ENCODE measurements around the gene SFT2D3. TPM values are rescaled to one million over a fixed set of nuclear protein-coding genes. Genes with fewer than 3 reads are reported as not detected.

The SFT2D3 gene
- total RNA-seq, 1 experiment from 2014 or later = 5.6 TPM

- no peaks in the 10 kb centered on the region for H3K9me3 ChIP-seq (ENCODE audit: control insufficient read depth, insufficient read depth, low read depth, low read length)
- H3K4me1 ChIP-seq (ENCODE audit: control insufficient read depth, insufficient read depth, low read length) = no peaks in the 10 kb centered on the region
- ATAC-seq (no peak), DNase-seq (ENCODE audit: low read depth, low spot score) (no peak)
- peaks cover 11% of the 10 kb centered on the region for H3K36me3 ChIP-seq (ENCODE audit: control insufficient read depth, insufficient read depth, low read length)
- H3K27ac ChIP-seq (ENCODE audit: low read length) = no peak overlapping the region
- BruUV-seq (replicated peaks) = no TSS peak
- in situ Hi-C loops (cut with HindIII; ENCODE audit: low pct_unique_long_range_greater_than_20kb, low sequenced_read_pairs) (no loop called here), intact Hi-C loops (cut with micrococcal nuclease; ENCODE audit: unreplicated experiment) (no loop called here)
- no peaks in the 10 kb centered on the region for H3K27me3 ChIP-seq (ENCODE audit: control insufficient read depth, insufficient read depth, low read length)
- no peak overlapping the region for H3K4me3 ChIP-seq (ENCODE audit: low read depth in 2 of 2, low read length in 2 of 2)
- TF ChIP-seq TCF7L2 (IDR thresholded peaks at IDR 0.05; ENCODE audit: low read depth, low read length) (no peak), SIN3A (IDR thresholded peaks at IDR 0.05; ENCODE audit: borderline replicate concordance, insufficient read depth, low read depth, low read length) (no peak), POLR2AphosphoS5 (IDR thresholded peaks at IDR 0.05; ENCODE audit: low read depth, low read length) (no peak), CTCF (IDR thresholded peaks at IDR 0.05) (no peak), REST (IDR thresholded peaks at IDR 0.05; ENCODE audit: insufficient read depth in 1 of 2, low read depth in 2 of 2, low read length in 1 of 2) (no peak)
- ChIA-PET CTCF (no interaction called here), POLR2A (no interaction called here)
These were observed 14.6 kb downstream of the SFT2D3 start for GRCh38 chr2:127715778-127716449.

- BruUV-seq (replicated peaks) = no TSS peak
- intact Hi-C loops (cut with micrococcal nuclease; ENCODE audit: unreplicated experiment) (no loop called here), in situ Hi-C loops (cut with HindIII; ENCODE audit: low pct_unique_long_range_greater_than_20kb, low sequenced_read_pairs) (no loop called here)
- ChIA-PET POLR2A (no interaction called here), CTCF (no interaction called here)
- H3K27me3 ChIP-seq (ENCODE audit: control insufficient read depth, insufficient read depth, low read length) = no peaks in the 10 kb centered on the region
- peaks cover 24% of the 10 kb centered on the region for H3K36me3 ChIP-seq (ENCODE audit: control insufficient read depth, insufficient read depth, low read length)
- no peak overlapping the region for H3K27ac ChIP-seq (ENCODE audit: low read length)
- no peak for TF ChIP-seq TCF7L2 (IDR thresholded peaks at IDR 0.05; ENCODE audit: low read depth, low read length)
- TF ChIP-seq POLR2AphosphoS5 (IDR thresholded peaks at IDR 0.05; ENCODE audit: low read depth, low read length) = no peak
- no peak for TF ChIP-seq CTCF (IDR thresholded peaks at IDR 0.05)
- TF ChIP-seq REST (IDR thresholded peaks at IDR 0.05; ENCODE audit: insufficient read depth in 1 of 2, low read depth in 2 of 2, low read length in 1 of 2) = no peak
- TF ChIP-seq SIN3A (IDR thresholded peaks at IDR 0.05; ENCODE audit: borderline replicate concordance, insufficient read depth, low read depth, low read length) = no peak
- no peak overlapping the region for H3K4me3 ChIP-seq (ENCODE audit: low read depth in 2 of 2, low read length in 2 of 2)
- DNase-seq (ENCODE audit: low read depth, low spot score) = no peak
- no peak for ATAC-seq
- H3K4me1 ChIP-seq (ENCODE audit: control insufficient read depth, insufficient read depth, low read length) = no peaks in the 10 kb centered on the region
- H3K9me3 ChIP-seq (ENCODE audit: control insufficient read depth, insufficient read depth, low read depth, low read length) = no peaks in the 10 kb centered on the region
These were observed 17.0 kb downstream of the SFT2D3 start for GRCh38 chr2:127718271-127718670.
